GM12801 (cell line): ENCODE results near the gene SMIM10L2A.

Experiments used
- CTCF ChIP-seq: IDR thresholded peaks from one replicate; pipeline ENCODE4 v1.5.1; 2011; ENCODE audit warnings: control low read depth; ENCODE audit not compliant: insufficient read length; ENCODE audit errors: extremely low read depth

Gene SMIM10L2A

GRCh38 chrX:135389717-135390116 is 32.0 kb upstream of the SMIM10L2A start:
- TF ChIP-seq CTCF = no peak

DNA sequence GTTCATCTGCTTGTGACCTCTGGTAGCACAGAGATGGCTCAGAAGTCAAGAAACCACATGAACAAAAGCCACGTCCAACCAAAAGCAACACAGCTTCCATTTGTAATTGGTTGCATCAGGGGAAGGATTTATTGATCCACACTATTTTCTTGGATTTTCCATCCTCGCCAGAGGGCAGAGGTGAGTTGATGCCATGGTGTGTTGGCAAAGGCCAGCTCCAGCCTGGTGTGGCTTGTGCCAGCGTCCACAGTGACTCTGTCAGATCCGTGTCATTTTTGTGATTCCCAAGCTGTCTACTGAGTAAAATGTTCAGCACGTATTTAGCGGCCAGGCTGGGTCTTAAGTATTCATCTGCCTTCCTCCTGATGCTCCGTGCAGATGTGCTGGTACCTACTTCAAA is 30.0 kb upstream of the SMIM10L2A start:
- no peak for TF ChIP-seq CTCF

GRCh38 chrX:135393051-135393450 is 28.7 kb upstream of the SMIM10L2A start:
- no peak for TF ChIP-seq CTCF

DNA sequence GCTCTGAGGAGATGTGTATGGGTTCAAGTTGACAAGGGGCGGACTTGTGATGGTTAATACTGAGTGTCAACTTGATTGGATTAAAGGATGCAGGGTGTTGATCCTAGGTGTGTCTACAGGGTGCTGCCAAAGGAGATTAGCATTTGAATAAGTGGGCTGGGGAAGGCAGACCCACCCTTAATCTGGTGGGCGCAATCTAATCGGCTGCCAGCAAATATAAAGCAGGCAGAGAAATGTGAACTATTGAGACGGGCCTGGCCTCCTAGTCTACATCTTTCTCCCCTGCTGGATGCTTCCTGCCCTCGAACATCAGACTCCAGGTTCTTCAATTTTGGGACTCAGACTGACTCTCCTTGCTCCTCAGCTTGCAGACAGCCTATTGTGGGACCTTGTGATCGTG is 26.7 kb upstream of the SMIM10L2A start:
- no peak for TF ChIP-seq CTCF

GRCh38 chrX:135396109-135396508 is 25.6 kb upstream of the SMIM10L2A start:
- no peak for TF ChIP-seq CTCF

- TF ChIP-seq CTCF = no peak
Observed at GRCh38 chrX:135396566-135396965, 25.2 kb upstream of the SMIM10L2A start.

DNA sequence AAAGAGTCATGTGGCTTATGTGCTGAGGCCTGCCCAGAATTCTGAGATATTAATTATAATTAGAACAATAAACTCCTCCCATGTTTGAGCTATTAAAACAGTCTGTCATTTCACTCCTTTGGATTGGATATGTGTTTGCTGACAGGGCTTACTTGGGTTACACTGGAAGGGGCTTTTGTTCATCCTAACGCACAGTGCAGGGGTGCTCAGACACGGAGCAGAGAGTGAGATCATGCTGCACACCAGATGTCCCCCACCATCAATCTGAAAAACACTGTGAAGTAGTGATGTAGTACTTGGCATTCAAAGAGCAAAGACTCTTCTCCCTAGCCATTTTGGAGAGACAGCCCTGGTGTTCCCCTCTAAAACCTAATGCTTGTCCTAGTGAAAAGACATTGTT is 24.1 kb upstream of the SMIM10L2A start:
- no peak for TF ChIP-seq CTCF

GRCh38 chrX:135403374-135403773 is 18.4 kb upstream of the SMIM10L2A start:
- TF ChIP-seq CTCF = no peak
